Motor neuron (in vitro differentiated cells): ENCODE results near the gene CELA1. TPM values are rescaled to one million over a fixed set of nuclear protein-coding genes. Genes with fewer than 3 reads are reported as not detected.

Experiments
- ATAC-seq, 8 experiments: fragments of 200-7000 bp; cut with Tn5 transposase; replicated peaks in 6 of 8; 2 replicates each; pipeline ENCODE4 v1.8.0; 2021; ENCODE audit warnings: mild to moderate bottlenecking in 8 of 8, moderate library complexity in 8 of 8
- H3K27ac ChIP-seq, 2 donors: fragments of 250-450 bp; sonication (Bioruptor Pico); 2 replicates each; pipeline ENCODE4 v1.9.0; 2021; ENCODE audit warnings: antibody characterized with exemption in 2 of 2, mild to moderate bottlenecking in 2 of 2, moderate library complexity in 1 of 2
- H3K4me1 ChIP-seq, 2 donors: fragments of 250-450 bp; sonication (Bioruptor Pico); replicated peaks in 1 of 2; 2 replicates each; pipeline ENCODE4 v1.6.1; 2021; ENCODE audit warnings: antibody characterized with exemption in 2 of 2, mild to moderate bottlenecking in 2 of 2, moderate library complexity in 1 of 2
- H3K4me3 ChIP-seq, 5 donors: fragments of 250-450 bp; sonication (Bioruptor Pico); 2 replicates each; pipeline ENCODE4 v1.9.0; 2021; ENCODE audit warnings: antibody characterized with exemption in 5 of 5, mild to moderate bottlenecking in 5 of 5, moderate library complexity in 4 of 5
- WGBS, 10 experiments: fragments of 450-650 bp; shearing (Covaris generic); methylation state at CpG; one replicate each; pipeline ENCODE4 v1.0.0; 2022; 5-methylcytosine and 5-hydroxymethylcytosine counted together
- in situ Hi-C, 9 experiments: fragments of 400-800 bp; cut with MboI; loops; one replicate each; pipeline ENCODE4 v1.15.0; 2021; ENCODE audit warnings: low sequenced_read_pairs in 9 of 9, low pct_unique_long_range_greater_than_20kb in 2 of 9; ENCODE audit not compliant: unreplicated experiment in 9 of 9
- total RNA-seq, 8 experiments: library from RNA; unstranded; fragments of 300-600 nt; gene quantifications; 2 replicates each; pipeline versions ENCODE4 v1.2.3 to v1.2.4, GENCODE V29; 2022

The CELA1 gene
- total RNA-seq, 8 experiments from 2014 or later = not detected

DNA sequence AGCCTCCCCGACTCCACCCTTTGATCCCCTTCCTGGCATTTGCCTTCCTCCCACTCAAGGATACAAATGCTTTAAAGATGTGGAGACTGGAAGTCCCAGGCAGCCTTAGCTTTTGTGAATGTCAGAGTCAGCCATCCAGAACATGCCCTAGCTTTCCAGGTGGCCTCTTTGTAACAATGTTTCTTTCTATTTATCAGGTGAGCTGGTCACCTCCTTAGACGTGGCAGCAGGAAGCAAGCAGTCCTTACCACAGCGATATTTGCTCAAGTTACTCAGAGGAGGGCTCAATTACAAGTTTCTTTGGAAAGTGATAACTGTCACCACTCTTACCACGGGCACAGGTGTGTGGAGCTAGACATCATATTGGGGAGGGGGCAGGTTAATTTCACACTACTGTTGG is 39.9 kb upstream of the CELA1 start:
- H3K4me3 ChIP-seq = no peak overlapping the region
- in situ Hi-C loops = no loop called here
- H3K4me1 ChIP-seq = peaks cover 0 to 6% of the 10 kb centered on the region in 2 donors
- ATAC-seq = no peak
- 75 to 80% (median 80%) methylated on average over 1 to 2 of the region's 4 CpGs; no CpG with 5 or more reads in 7 of the 10 experiments for WGBS, 10 experiments
- no peak overlapping the region for H3K27ac ChIP-seq

- H3K4me1 ChIP-seq = peaks cover 0 to 6% of the 10 kb centered on the region in 2 donors
- no peak for ATAC-seq
- no peak overlapping the region for H3K27ac ChIP-seq
- in situ Hi-C loops = no loop called here
- H3K4me3 ChIP-seq = no peak overlapping the region
- 63 to 100% (median 90%) methylated on average over 1 to 6 of the region's 6 CpGs; no CpG with 5 or more reads in 3 of the 10 experiments for WGBS, 10 experiments
Observed at GRCh38 chr12:51383269-51383905, 36.9 kb upstream of the CELA1 start.

GRCh38 chr12:51382173-51382572 is 35.7 kb upstream of the CELA1 start:
- in situ Hi-C loops = no loop called here

GRCh38 chr12:51381226-51382079 is 35.0 kb upstream of the CELA1 start:
- Histone ChIP-seq H3K4me1 (no peaks in the 10 kb centered on the region), H3K27ac (no peak overlapping the region), H3K4me3 (no peak overlapping the region)
- WGBS, 10 experiments = 0 to 93% (median 42%) methylated on average over 1 to 4 of the region's 5 CpGs
- in situ Hi-C loops = no loop called here
- ATAC-seq = peak in 3 of 8 experiments; percentile 81 to 89 (median 89)

More at GRCh38 chr12:51382173-51382572, 35.7 kb upstream of the CELA1 start:
- Histone ChIP-seq H3K4me3 (no peak overlapping the region), H3K4me1 (no peaks in the 10 kb centered on the region), H3K27ac (no peak overlapping the region)
- ATAC-seq = no peak
- 82 to 100% (median 88%) methylated on average over 5 to 7 of the region's 7 CpGs; no CpG with 5 or more reads in 5 of the 10 experiments for WGBS, 10 experiments

DNA sequence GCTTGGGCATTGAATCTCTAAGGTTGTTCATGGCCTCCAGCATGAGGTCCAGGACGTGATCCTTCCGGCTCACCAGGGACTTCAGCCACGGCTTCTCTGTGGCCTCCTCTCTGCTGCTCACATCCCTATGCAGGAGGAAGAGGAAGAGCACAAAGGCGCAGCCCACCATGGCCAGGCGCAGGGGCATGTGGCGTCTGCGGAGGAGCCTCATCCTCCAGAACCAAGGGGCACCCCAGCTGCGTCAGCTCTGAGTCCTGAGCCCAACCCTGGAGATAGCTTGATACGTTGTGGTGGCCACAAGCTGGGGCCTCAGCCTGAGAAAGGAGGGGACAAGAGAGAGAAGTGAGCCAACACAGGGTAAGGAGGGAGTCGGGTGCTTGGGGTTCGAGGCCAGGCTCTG is 33.1 kb upstream of the CELA1 start:
- no peak for ATAC-seq
- WGBS, 10 experiments = 73 to 100% (median 85%) methylated on average over 1 to 2 of the region's 11 CpGs; no CpG with 5 or more reads in 6 of the 10 experiments
- Histone ChIP-seq H3K4me1 (no peaks in the 10 kb centered on the region), H3K4me3 (no peak overlapping the region), H3K27ac (no peak overlapping the region)
- in situ Hi-C loops = no loop called here

GRCh38 chr12:51378749-51379148 is 32.3 kb upstream of the CELA1 start:
- Histone ChIP-seq H3K4me3 (no peak overlapping the region), H3K4me1 (no peaks in the 10 kb centered on the region), H3K27ac (no peak overlapping the region)
- in situ Hi-C loops = no loop called here
- WGBS, 10 experiments = 83 to 100% (median 100%) methylated on average over 1 of the region's 2 CpGs; no CpG with 5 or more reads in 5 of the 10 experiments
- ATAC-seq = no peak

GRCh38 chr12:51377099-51377984 is 30.9 kb upstream of the CELA1 start:
- H3K4me3 ChIP-seq = no peak overlapping the region
- in situ Hi-C loops = no loop called here
- no peaks in the 10 kb centered on the region for H3K4me1 ChIP-seq
- WGBS, 10 experiments = 44 to 100% (median 93%) methylated on average over 1 to 4 of the region's 11 CpGs; no CpG with 5 or more reads in 4 of the 10 experiments
- ATAC-seq = peak in 3 of 8 experiments; percentile 43 to 71 (median 60)
- no peak overlapping the region for H3K27ac ChIP-seq

GRCh38 chr12:51374856-51375255 is 28.4 kb upstream of the CELA1 start:
- H3K27ac ChIP-seq = no peak overlapping the region

GRCh38 chr12:51374361-51374760 is 27.9 kb upstream of the CELA1 start:
- no peak overlapping the region for H3K4me3 ChIP-seq
- ATAC-seq = no peak
- in situ Hi-C loops = no loop called here
- H3K27ac ChIP-seq = no peak overlapping the region
- H3K4me1 ChIP-seq = peaks cover 0 to 6% of the 10 kb centered on the region in 2 donors
- WGBS, 10 experiments = 46 to 100% (median 80%) methylated on average over 1 to 2 of the region's 2 CpGs; no CpG with 5 or more reads in 5 of the 10 experiments

More at GRCh38 chr12:51374856-51375255, 28.4 kb upstream of the CELA1 start:
- ATAC-seq = no peak
- WGBS, 10 experiments = 26 to 93% (median 75%) methylated on average over 2 to 5 of the region's 5 CpGs; no CpG with 5 or more reads in 2 of the 10 experiments
- in situ Hi-C loops = no loop called here
- Histone ChIP-seq H3K4me3 (no peak overlapping the region), H3K4me1 (peaks cover 0 to 6% of the 10 kb centered on the region in 2 donors)

GRCh38 chr12:51373187-51373586 is 26.7 kb upstream of the CELA1 start:
- no peak overlapping the region for H3K4me3 ChIP-seq
- in situ Hi-C loops = no loop called here
- 67 to 100% (median 84%) methylated on average over 1 to 3 of the region's 3 CpGs for WGBS, 10 experiments

GRCh38 chr12:51372021-51372420 is 25.5 kb upstream of the CELA1 start:
- WGBS, 10 experiments = 20 to 100% (median 100%) methylated on average over 1 of the region's 2 CpGs; no CpG with 5 or more reads in 5 of the 10 experiments
- H3K27ac ChIP-seq = no peak overlapping the region
- no peak for ATAC-seq

More at GRCh38 chr12:51373187-51373586, 26.7 kb upstream of the CELA1 start:
- Histone ChIP-seq H3K4me1 (peaks cover 0 to 6% of the 10 kb centered on the region in 2 donors), H3K27ac (no peak overlapping the region)
- ATAC-seq = no peak

GRCh38 chr12:51371295-51371953 is 24.9 kb upstream of the CELA1 start:
- 0 to 35% (median 5%) methylated on average over 1 to 6 of the region's 8 CpGs; no CpG with 5 or more reads in 1 of the 10 experiments for WGBS, 10 experiments
- Histone ChIP-seq H3K27ac (peak overlapping the region in 1 of 2 donors; percentile 34), H3K4me1 (peaks cover 0 to 6% of the 10 kb centered on the region in 2 donors), H3K4me3 (no peak overlapping the region)
- peak; percentile 92 to 96 (median 94) for ATAC-seq
- in situ Hi-C loops = no loop called here

More at GRCh38 chr12:51372021-51372420, 25.5 kb upstream of the CELA1 start:
- in situ Hi-C loops = no loop called here
- Histone ChIP-seq H3K4me1 (peaks cover 0 to 6% of the 10 kb centered on the region in 2 donors), H3K4me3 (no peak overlapping the region)
